Cardiac muscle cell (in vitro differentiated cells and primary cell): ENCODE measurements around the gene TNFSF15. TPM values are rescaled to one million over a fixed set of nuclear protein-coding genes. Genes with fewer than 3 reads are reported as not detected.

Experiments used
- DNase-seq, 2 donors: peaks; one replicate each; pipeline versions ENCODE4 v3.0.0 to v3.0.0-alpha.2; 2010 to 2017; ENCODE audit warnings: low read depth in 1 of 2, low spot score in 1 of 2
- H3K27ac ChIP-seq: fragments of 200-600 bp; sonication (generic); 2 replicates; pipeline ENCODE4 v1.5.1; 2016
- H3K27me3 ChIP-seq: fragments of 200-600 bp; sonication (generic); 2 replicates; pipeline ENCODE4 v1.6.0; 2016; ENCODE audit warnings: control low read depth
- H3K36me3 ChIP-seq: fragments of 200-600 bp; sonication (generic); 2 replicates; pipeline ENCODE4 v1.5.1; 2016; ENCODE audit warnings: control low read depth
- H3K4me1 ChIP-seq: fragments of 200-600 bp; sonication (generic); 2 replicates; pipeline ENCODE4 v1.8.1; 2017; ENCODE audit warnings: low read depth, mild to moderate bottlenecking, mixed run types
- H3K4me3 ChIP-seq: fragments of 200-600 bp; sonication (generic); 2 replicates; pipeline ENCODE4 v1.5.1; 2016; ENCODE audit warnings: mild to moderate bottlenecking
- H3K9me3 ChIP-seq: fragments of 200-600 bp; sonication (generic); 2 replicates; pipeline ENCODE4 v1.5.1; 2017; ENCODE audit warnings: low read depth, mild to moderate bottlenecking, control low read depth
- polyA plus RNA-seq: library from polyadenylated mRNA; unstranded; fragments of >200 nt; fragmentation: Nextera tagmentation; extraction: Ambion mirVana; gene quantifications from 2 replicates; pipeline ENCODE4 v1.2.1, GENCODE V29; 2016
- total RNA-seq: library from RNA; depleted of rRNA; stranded (reverse); fragments of >200 nt; gene quantifications from 2 replicates; pipeline ENCODE4 v1.2.3, GENCODE V29; 2016
- TF ChIP-seq, protein P1 (sequence below): IDR thresholded peaks from 2 replicates; pipeline ENCODE4 v1.5.1; 2012; ENCODE audit warnings: low read depth, mild to moderate bottlenecking, low read length

The TNFSF15 gene
- total and polyA plus RNA-seq, 2 experiments from 2014 or later: not detected

DNA sequence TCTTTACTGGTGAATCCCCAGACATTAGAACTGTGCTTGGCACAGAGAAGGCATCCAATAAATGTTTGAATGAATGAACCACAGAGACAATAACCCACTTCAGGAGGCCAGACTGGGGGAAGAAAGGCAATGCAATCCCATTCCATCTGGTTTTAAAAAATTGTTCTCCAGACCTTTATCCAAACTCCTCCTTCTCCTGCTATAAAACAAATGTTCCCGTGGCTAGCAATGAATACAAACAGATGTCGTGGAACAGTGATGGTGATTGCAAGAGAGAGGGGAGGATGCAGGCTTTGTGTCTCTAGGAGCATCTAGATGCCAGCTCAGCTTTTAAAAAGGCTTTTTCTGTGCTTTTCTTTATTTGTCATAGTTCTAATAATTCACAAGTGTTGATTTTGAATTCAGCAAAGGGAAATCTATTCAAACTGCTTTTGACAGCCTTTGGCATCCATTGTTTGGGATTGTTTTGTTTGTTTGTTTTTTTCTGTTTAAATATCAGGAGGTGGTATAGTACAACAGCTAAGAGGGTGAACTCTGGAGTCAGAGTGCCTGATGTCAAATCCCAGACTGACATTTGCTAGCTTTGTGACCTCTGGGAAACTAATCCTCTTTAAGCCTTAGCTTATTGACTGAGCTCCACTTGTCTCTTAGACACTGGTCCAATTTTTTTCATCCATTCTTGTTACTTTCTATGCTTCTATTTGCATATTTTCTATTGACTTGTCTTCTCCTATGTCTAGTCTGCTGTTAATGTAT is 59.1 kb downstream of the TNFSF15 start:
- TF ChIP-seq, protein P1, sequence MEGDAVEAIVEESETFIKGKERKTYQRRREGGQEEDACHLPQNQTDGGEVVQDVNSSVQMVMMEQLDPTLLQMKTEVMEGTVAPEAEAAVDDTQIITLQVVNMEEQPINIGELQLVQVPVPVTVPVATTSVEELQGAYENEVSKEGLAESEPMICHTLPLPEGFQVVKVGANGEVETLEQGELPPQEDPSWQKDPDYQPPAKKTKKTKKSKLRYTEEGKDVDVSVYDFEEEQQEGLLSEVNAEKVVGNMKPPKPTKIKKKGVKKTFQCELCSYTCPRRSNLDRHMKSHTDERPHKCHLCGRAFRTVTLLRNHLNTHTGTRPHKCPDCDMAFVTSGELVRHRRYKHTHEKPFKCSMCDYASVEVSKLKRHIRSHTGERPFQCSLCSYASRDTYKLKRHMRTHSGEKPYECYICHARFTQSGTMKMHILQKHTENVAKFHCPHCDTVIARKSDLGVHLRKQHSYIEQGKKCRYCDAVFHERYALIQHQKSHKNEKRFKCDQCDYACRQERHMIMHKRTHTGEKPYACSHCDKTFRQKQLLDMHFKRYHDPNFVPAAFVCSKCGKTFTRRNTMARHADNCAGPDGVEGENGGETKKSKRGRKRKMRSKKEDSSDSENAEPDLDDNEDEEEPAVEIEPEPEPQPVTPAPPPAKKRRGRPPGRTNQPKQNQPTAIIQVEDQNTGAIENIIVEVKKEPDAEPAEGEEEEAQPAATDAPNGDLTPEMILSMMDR: no peak

GRCh38 chr9:114745879-114746550 is 59.8 kb downstream of the TNFSF15 start:
- H3K27me3 ChIP-seq: peaks cover 48% of the 10 kb centered on the region
- no peaks in the 10 kb centered on the region for H3K36me3 ChIP-seq
- no peak overlapping the region for H3K27ac ChIP-seq
- TF ChIP-seq, protein P1: no peak
- H3K4me1 ChIP-seq: no peaks in the 10 kb centered on the region
- no peak overlapping the region for H3K4me3 ChIP-seq
- no peaks in the 10 kb centered on the region for H3K9me3 ChIP-seq
- DNase-seq: no peak

More for the DNA sequence above, 59.1 kb downstream of the TNFSF15 start:
- Histone ChIP-seq H3K4me3 (no peak overlapping the region), H3K27ac (no peak overlapping the region), H3K9me3 (no peaks in the 10 kb centered on the region), H3K4me1 (no peaks in the 10 kb centered on the region), H3K27me3 (peaks cover 43% of the 10 kb centered on the region), H3K36me3 (no peaks in the 10 kb centered on the region)
- DNase-seq: no peak

GRCh38 chr9:114745108-114745848 is 60.6 kb downstream of the TNFSF15 start:
- peaks cover 55% of the 10 kb centered on the region for H3K27me3 ChIP-seq
- H3K4me3 ChIP-seq: no peak overlapping the region
- DNase-seq: peak in 1 of 2 donors; percentile 13
- H3K9me3 ChIP-seq: no peaks in the 10 kb centered on the region
- no peaks in the 10 kb centered on the region for H3K4me1 ChIP-seq
- H3K36me3 ChIP-seq: no peaks in the 10 kb centered on the region
- H3K27ac ChIP-seq: no peak overlapping the region
- TF ChIP-seq, protein P1: no peak

DNA sequence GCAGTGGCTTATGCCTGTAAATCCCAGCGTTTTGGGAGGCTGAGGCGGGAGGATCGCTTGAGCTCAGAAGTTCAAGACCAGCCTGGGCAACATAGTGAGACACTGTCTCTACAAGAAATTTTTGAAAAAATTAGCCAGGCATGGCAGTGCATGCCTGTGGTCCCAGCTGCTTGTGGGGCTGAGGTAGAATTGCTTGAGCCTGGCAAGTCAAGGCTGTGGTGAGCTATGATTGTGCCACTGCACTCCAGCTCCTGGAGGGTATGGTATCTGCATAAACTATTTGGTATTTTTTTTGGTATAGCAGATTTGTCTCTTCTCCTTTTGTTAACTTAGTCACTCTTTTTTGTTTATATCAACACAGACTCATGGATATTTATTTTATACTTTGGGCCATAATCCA is 62.4 kb downstream of the TNFSF15 start:
- H3K36me3 ChIP-seq: no peaks in the 10 kb centered on the region
- peaks cover 61% of the 10 kb centered on the region for H3K27me3 ChIP-seq
- DNase-seq: no peak
- no peaks in the 10 kb centered on the region for H3K4me1 ChIP-seq
- TF ChIP-seq, protein P1: no peak
- H3K4me3 ChIP-seq: no peak overlapping the region
- no peak overlapping the region for H3K27ac ChIP-seq
- H3K9me3 ChIP-seq: no peaks in the 10 kb centered on the region

DNA sequence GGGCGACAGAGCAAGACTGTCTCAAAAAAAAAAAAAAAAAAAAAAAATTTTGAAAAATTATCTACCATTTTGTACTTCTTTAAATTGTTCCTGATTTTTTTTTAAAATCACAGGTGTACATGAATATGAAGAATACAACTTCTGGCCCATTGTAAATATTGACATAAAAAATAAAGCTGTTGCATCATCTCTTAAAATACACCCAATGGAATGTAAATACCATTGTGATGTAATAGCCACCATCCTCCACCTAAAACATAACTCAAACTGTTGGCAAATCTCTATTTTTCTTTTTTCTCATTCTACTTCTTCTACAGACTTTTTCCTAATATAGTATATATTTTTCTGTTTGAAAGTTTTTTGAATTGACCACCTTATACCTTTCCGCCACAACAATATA is 62.9 kb downstream of the TNFSF15 start:
- peak in 1 of 2 donors; percentile 9 for DNase-seq
- no peak overlapping the region for H3K4me3 ChIP-seq
- no peaks in the 10 kb centered on the region for H3K9me3 ChIP-seq
- no peak overlapping the region for H3K27ac ChIP-seq
- peaks cover 64% of the 10 kb centered on the region for H3K27me3 ChIP-seq
- TF ChIP-seq, protein P1: no peak
- no peaks in the 10 kb centered on the region for H3K4me1 ChIP-seq
- H3K36me3 ChIP-seq: no peaks in the 10 kb centered on the region
